Measurements from ENCODE around the gene LCNL1.
"Not testable (repeated sequence)": the region's sequence is repeated elsewhere in the genome, so short reads cannot be mapped to it uniquely, and the experiment has no call there.

The LCNL1 gene

GRCh38 chr9:137025517-137025966 lies 42.7 kb downstream of the LCNL1 start:
- no peak for DNase-seq (ENCODE audit: low read depth in 2 of 2)

DNA sequence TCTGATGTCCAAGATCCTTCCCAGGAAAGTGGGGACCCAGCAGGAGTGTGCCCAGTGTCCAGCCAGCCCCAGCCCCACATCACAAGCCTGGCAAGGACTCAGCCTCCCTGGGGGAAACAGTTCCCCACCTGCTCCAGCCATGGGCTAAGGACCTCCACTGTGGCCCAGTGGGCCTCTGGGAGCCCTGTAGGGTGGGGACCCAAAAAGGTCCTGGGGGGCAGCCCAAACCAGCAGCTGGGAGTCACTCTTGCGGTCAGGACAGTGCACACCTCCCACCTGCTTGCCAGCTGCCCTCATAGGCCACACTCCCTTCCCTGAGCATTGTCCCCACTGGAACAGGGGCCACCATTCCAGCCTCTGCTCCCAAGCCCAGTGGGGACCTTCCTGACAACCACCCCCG lies 43.6 kb downstream of the LCNL1 start:
- no peak for DNase-seq (ENCODE audit: low read depth in 2 of 2)

- no peak for DNase-seq (ENCODE audit: low read depth in 2 of 2)
These were observed 44.0 kb downstream of the LCNL1 start for GRCh38 chr9:137026828-137027227.

DNA sequence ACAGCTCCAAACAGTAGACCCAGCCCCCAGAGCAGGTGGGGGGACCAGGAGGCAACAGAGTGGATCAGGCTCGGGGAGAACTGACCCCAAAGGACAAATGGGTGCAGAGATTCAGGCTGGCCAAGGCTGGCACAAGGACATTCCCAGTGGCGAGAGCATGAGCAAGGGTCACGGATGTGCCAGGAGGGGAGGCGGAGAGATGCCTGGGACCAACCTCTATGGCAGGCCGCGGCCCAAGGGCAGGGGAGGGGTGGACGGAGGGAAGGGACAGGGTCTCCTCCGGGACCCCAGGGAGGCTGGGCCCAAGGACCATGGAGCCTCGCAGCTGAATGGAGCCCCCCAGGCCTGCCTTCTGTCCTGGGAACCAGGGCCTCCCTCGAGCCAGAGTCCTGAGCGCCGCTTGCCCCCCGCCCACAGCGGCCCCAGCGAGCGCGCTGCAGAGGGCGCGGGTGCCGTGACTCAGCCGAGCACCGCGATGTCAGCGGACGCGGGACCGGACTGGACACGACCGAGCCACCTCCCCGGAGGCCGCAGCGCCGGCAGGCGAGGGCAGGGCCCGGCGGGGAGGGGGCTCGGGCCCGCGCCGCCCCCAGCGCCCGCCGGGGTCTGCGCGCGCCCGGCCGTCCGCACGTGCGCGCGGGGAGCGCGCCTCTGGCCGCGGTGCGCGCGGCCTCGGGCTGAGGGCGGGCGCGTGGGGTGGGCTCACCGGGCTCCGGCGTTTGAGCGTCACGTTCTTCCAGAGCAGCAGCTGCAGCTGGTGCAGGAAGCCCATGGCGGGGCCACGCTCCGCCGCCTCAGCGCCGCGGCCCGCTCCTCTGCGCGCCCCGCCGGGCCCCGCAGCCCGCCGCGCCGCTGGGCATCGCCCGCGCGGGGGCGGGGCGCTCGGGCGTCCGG lies 44.8 kb downstream of the LCNL1 start, which contains the start of gene ABCA2:
TSS of gene ABCA2 (minus strand) at position 869 of the 894 bp plus-strand sequence. CDS start at position 772, 97 bp downstream.
- DNase-seq (ENCODE audit: low read depth in 2 of 2), result no peak

DNA sequence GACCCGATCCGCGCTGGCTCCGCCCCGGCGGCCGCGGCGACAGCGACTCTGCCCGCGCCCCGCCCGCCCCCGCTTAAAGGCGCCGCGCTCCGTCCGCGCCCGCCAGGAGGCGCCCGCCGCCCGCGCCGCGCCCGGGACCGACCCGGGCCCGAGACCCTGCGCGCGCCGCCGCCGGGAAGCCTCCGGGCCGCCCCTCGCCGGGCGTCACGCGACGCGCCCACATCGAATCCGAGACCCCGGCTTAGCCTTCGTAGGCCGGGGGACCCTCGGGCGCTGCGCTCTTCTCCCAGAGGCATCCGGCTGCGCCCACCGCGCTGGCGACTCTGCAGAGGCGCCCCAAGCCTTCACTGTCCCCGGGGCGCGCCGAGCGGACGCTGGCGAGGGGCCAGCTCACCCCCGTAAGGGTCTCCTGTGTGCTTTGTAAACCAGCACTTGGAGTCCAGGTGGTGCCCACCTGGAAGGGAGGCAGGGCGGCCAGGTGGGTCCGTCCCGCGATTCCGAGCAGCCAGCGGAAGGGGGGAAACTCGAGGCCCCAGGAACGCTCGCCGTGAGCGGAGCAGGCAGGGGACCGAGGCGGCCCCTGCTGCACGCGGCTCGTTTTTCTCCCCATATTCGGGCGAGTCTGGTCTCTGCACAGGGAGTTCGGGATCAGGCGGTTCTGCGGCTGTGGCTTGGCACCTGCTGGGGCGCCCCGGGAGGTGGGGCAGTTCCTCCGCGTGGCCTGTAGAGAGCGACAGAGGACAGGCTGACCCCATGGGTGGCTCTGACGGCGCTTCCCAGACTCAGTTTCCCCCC lies 45.7 kb downstream of the LCNL1 start:
- DNase-seq (ENCODE audit: low read depth in 2 of 2), result peak in 1 of 2 donors; percentile 42

GRCh38 chr9:137029058-137029936 lies 46.5 kb downstream of the LCNL1 start:
- peak in 1 of 2 donors; percentile 40 for DNase-seq (ENCODE audit: low read depth in 2 of 2)

DNA sequence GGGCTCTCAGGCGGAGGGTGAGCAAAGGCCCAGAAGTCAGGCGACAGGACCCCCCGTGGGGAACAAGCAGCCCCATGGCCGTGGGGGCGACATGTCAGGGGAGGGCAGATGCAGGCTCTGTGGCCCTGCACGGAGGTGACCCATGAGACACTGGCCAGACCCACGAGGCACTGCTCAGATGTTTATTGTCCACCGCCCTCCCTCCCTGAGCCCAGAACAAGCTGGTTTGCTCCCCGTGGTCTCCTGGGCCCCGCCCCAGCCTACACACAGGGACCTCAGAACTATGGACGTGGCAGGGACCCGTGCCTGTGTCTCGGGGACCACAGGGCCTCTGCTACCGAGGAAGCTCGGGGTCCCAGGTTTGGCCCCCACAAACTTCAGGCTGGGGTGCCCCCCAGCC lies 47.2 kb downstream of the LCNL1 start:
- DNase-seq (ENCODE audit: low read depth in 2 of 2), result no peak

DNA sequence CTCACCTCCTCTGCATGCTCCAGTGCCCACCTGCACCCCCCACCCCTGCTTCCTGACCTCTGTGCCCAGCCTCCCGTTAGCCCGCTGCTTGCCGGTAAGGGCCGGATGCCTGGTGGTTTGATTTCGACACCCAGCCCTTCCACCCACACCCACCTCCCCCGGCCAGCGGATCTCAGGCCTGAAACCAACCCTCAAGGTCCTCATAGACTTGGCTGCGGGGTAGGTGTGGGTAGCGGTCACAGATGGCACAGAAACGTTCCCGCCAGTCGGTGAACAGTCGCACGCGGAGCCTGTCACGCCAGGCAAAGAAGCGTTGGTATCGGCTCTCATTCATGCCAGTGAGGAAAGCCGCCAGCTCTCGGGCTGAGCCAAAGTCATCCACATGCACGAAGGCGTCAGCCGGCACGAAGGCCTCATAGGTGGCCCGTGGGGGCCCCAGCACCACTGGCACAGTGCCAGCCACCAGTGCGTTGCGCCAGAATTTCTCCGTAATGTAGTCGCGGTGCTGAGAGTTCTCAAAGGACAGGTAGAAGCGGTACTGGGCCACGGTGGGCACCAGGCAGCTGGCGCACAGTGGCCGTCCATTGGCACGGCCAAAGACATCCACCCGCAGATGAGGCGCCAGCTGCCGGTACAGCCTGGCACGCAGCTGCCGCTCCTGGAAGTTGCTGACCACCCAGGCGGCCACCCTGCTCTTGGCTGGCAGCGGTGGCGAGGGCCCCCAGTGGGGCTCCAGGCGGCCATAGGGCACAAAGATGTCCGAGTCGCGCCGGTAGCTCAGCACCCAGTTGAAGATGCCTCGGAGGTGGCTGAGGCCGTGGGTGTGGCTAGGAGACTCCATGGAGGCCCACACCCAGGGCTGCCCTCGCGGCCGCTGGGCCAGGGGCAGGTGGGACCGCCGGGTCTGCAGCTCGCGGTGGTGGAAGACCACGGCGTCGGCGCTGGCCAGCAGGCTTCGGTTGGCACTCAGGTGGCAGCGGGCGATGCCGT lies 48.0 kb downstream of the LCNL1 start:
- DNase-seq (ENCODE audit: low read depth in 2 of 2), result no peak

GRCh38 chr9:137031904-137032640 lies 49.3 kb downstream of the LCNL1 start, which contains the start of gene FUT7:
Gene FUT7, minus strand, starts transcription at chr9:137032088. Its CDS starts 97 bp downstream, at chr9:137031991.
- no peak for DNase-seq (ENCODE audit: low read depth in 2 of 2)

GRCh38 chr9:137032858-137033257 lies 50.1 kb downstream of the LCNL1 start:
- DNase-seq (ENCODE audit: low read depth in 2 of 2), result no peak

DNA sequence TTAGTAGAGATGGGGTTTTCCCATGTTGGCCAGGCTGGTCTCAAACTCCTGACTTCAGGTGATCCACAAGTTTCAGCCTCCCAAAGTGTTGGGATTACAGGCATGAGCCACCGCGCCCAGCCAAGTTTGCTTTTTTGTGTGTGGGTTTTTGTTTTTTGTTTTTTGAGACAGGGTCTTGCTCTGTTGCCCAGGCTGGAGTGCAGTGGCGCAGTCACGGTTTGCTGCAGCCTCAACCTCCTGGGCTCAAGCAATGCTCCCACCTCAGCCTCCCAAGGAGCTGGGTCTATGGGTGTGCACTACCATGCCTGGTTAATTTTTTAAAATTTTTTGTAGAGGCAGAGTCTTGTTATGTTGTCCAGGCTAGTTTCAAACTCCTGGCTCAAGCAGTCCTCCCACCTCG lies 50.7 kb downstream of the LCNL1 start:
- not testable (repeated sequence) for DNase-seq (ENCODE audit: low read depth in 2 of 2)

GRCh38 chr9:137034039-137034708 lies 51.4 kb downstream of the LCNL1 start:
- DNase-seq (ENCODE audit: low read depth in 2 of 2), result no peak

DNA sequence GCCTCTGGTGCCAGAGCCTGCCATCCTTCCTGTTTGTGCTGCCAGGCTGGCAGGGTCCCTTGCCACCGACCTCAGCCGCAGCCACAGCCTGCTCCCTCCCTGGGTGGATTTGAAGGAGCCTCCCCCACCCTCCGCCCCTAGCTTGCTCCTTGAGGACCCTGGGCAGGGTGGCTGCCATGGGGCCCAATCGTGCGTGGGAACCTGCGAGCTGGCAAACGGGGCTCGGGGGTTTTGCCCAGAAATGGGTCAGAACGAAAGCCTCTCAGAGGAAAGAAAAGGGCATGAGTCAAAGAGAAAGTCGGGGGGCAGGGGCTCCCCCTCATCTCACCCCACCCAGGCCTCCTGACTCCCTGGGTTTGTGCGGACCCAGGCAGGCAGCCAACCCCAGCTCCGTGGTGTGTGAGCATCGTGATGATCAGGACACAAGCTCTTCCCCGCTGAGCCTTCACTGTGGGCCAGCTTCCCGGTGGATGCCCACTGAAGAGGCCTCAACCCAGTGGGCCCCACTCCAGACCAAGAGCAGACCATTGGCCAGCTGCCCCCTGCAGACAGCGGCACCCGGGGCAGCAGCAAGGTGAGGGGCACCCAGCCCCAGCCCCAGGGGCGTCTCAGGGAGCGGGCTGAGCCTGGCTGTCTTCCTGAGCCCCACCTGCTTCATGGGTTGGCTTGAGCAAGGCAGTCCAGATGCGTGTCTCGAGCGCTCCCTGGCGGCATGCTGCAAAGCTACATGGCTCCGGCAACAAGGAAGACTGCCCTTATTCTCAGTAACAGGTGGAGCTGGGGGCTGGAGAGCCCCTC lies 52.1 kb downstream of the LCNL1 start:
- DNase-seq (ENCODE audit: low read depth in 2 of 2), result peak; percentile 66 to 68
